Measurements from ENCODE around the gene RNF227.

GRCh38 chr17:7922269-7922844 is 6.3 kb upstream of the RNF227 start:
- TF ChIP-seq JUN (CRISPR knock-in tag; IDR thresholded peaks at IDR 0.05), result no peak
- TF ChIP-seq, protein P1, sequence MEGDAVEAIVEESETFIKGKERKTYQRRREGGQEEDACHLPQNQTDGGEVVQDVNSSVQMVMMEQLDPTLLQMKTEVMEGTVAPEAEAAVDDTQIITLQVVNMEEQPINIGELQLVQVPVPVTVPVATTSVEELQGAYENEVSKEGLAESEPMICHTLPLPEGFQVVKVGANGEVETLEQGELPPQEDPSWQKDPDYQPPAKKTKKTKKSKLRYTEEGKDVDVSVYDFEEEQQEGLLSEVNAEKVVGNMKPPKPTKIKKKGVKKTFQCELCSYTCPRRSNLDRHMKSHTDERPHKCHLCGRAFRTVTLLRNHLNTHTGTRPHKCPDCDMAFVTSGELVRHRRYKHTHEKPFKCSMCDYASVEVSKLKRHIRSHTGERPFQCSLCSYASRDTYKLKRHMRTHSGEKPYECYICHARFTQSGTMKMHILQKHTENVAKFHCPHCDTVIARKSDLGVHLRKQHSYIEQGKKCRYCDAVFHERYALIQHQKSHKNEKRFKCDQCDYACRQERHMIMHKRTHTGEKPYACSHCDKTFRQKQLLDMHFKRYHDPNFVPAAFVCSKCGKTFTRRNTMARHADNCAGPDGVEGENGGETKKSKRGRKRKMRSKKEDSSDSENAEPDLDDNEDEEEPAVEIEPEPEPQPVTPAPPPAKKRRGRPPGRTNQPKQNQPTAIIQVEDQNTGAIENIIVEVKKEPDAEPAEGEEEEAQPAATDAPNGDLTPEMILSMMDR (IDR thresholded peaks at IDR 0.05), result no peak
- no peak for TF ChIP-seq HMGXB4 (CRISPR knock-in tag; IDR thresholded peaks at IDR 0.05)
- TF ChIP-seq FOXP4 (CRISPR knock-in tag; IDR thresholded peaks at IDR 0.05), result no peak; the same call in 1 of the 2 replicates
- no peak for TF ChIP-seq SMAD3 (CRISPR knock-in tag; IDR thresholded peaks at IDR 0.05; ENCODE audit: borderline replicate concordance)
- TF ChIP-seq GABPB1 (CRISPR knock-in tag; IDR thresholded peaks at IDR 0.05), result no peak
- TF ChIP-seq ZNF121 (CRISPR knock-in tag; IDR thresholded peaks at IDR 0.05), result no peak
- TF ChIP-seq ETV6 (CRISPR knock-in tag; IDR thresholded peaks at IDR 0.05), result no peak
- TF ChIP-seq, protein P2, sequence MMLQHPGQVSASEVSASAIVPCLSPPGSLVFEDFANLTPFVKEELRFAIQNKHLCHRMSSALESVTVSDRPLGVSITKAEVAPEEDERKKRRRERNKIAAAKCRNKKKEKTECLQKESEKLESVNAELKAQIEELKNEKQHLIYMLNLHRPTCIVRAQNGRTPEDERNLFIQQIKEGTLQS (CRISPR knock-in tag; conservative IDR thresholded peaks at IDR 0.05), result no peak
- TF ChIP-seq ELF4 (CRISPR knock-in tag; IDR thresholded peaks at IDR 0.05; ENCODE audit: low read depth), result no peak
